CD4-positive, alpha-beta T cell treated with Interleukin-15 for 4 hours (primary cell): ENCODE results near the gene USP12.
"Not testable (repeated sequence)": the region's sequence is repeated elsewhere in the genome, so short reads cannot be mapped to it uniquely, and the experiment has no call there.

ENCODE experiments used
- DNase-seq: peaks from one replicate; pipeline ENCODE4 v3.0.0-alpha.2; 2020; ENCODE audit warnings: low spot score

The USP12 gene, protein sequence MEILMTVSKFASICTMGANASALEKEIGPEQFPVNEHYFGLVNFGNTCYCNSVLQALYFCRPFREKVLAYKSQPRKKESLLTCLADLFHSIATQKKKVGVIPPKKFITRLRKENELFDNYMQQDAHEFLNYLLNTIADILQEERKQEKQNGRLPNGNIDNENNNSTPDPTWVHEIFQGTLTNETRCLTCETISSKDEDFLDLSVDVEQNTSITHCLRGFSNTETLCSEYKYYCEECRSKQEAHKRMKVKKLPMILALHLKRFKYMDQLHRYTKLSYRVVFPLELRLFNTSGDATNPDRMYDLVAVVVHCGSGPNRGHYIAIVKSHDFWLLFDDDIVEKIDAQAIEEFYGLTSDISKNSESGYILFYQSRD

DNA sequence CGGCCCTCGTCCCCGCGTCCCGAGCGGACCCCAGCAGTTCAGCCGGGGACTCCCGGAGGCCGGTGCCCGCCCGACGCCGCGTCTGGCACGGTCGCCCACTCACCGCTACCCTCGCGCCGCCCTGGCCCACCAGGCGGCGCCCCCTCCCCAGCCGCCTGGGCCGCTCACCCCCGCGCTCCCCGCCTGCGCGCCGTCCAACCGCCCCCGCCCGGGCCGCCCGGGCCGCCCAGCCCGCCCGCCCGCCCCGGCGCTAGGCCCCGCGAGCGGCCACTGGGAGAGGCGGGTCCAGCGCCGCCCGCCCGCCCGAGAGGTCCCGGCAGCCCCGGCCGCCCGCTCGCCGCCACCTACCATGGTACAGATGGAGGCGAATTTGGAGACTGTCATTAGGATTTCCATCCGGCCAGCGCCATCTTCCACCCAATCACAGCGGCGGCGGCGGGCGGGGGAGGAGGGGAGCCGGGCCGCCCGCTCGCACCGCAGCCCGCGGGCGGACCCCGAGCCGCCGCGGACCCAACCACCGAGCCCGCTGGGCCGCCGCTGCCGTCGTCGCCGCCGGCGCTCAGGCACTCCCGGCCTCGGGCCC is at the start of gene USP12:
TSS of gene USP12 (minus strand) at position 568 of the 583 bp plus-strand sequence. CDS start at position 396, 172 bp downstream.
- no peak for DNase-seq

DNA sequence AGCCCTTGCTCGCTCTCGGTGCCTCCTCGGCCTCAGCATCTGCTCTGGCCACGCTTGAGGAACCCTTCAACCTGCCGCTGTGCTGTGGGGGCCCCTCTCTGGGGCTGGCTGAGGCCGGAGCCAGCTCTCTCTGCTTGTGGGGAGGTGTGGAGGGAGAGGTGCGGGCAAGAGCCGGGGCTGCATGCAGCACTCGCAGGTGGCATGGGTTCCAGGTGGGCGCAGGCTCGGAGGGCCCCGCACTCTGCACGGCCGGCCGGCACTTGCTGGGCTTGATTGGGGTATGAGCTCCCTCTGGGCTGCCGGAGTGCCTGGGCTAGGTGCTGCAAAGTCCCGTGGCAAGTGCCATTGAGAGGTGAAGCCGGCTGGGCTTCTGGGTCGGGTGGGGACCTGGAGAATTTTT is 48.0 kb upstream of the USP12 start:
- no peak for DNase-seq

DNA sequence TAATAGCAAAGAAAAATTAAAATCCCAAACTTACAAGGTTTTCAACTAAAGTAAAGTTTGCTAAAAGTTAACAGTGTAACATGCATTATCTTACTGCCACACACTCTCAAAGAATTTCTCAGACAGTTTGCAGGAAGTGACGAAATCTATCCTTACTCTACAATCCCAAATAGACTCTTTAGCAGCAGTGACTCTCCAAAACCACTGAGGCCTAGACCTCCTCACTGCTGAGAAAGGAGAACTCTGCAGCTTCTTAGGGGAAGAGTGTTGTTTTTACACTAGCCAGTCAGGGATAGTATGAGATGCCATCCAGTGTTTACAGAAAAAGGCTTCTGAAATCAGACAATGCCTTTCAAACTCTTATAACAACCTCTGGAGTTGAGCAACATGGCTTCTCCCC is 47.2 kb upstream of the USP12 start:
- DNase-seq: not testable (repeated sequence)

DNA sequence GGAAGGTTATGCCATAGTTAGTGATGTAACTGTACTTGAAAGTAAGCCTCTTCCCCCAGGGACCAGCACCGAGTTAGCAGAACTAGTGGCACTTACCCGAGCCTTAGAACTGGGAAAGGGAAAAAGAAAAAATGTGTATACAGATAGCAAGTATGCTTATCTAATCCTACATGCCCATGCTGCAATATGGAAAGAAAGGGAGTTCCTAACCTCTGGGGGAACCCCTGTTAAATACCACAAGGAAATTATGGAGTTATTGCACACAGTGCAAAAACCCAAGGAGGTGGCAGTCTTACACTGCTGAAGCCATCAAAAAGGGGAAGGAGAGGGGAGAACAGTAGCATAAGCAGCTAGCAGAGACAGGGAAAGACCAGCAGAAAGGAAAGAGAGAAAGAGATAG is 46.2 kb upstream of the USP12 start:
- DNase-seq: not testable (repeated sequence)

DNA sequence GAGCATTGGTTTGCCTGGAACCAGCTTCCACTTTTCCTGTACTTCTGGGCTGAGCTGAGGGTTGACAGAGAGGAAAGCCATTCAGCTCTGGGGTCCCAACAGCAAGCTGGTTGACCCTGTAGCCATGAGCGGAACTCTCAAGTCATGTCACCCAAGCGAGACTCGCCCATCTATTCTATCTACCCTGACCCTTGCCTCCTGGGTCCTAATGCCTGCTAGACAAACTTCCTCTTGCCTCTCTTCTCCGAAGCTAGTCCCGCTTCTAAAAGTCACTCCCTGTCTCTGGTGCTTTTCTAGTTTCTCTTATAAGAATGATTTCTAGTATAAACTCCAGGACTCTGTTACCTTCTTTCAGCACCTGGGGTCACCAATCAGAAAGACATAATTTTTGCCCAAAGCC is 41.8 kb upstream of the USP12 start:
- not testable (repeated sequence) for DNase-seq

DNA sequence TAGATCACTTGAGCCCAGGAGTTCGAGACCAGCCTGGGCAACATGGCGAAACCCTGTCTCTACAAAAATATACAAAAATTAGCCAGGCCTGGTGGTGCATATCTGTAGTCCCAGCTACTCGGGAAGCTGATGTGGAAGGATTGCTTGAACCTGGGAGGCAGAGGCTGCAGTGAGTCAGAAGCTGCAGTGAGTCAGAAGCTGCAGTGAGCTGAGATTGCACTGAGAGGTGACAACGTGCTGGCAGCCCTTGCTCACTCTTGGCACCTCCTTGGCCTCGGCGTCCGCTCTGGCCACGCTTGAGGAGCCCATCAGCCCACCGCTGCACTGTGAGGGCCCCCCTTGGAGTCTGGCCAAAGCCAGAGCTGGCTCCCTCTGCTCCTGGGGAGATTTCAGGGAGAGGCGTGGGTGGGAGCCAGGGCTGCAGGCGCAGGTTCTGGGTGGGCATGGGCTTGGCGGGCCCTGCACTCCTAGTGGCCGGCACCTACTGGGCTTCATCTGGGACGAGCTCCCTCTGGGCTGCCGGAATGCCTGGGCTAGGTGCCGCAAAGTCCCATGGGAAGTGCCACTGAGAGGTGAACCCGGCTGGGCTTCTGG is 40.3 kb upstream of the USP12 start:
- DNase-seq: no peak

DNA sequence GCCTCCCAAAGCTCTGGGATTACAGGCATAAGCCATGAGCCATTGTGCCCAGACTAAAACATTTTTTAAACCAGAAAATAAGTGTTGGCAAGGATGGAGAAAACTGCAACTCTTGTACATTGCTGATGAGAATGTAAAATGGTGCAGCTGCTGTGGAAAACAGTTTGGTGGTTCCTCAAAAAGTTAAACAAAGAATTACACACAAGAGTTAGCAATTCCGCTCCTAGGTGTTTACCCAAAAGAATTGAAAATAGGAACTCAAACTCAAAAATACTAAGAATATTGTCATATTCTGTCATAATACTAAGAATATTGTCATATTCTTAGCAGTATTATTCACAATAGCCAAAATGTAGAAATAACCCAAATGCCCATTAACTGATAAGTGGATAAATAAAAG is 39.7 kb upstream of the USP12 start:
- DNase-seq: no peak

DNA sequence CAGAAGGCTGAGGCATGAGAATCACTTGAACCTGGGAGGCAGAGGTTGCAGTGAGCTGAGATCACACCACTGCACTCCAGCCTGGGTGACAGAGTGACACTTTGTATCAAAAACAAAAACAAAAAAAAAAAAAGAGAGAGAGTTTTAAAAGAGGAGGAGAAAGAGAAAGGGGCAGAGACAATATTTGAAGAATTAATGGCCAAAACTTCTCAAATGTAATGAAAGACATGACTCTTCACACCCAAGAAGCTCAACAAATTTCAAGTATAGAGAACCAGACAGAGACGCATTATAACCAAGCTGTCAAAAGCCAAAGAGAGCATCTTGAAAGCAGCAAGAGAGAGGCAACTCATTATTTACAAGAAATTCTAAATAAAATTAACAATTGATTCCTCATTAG is 36.9 kb upstream of the USP12 start:
- no peak for DNase-seq

DNA sequence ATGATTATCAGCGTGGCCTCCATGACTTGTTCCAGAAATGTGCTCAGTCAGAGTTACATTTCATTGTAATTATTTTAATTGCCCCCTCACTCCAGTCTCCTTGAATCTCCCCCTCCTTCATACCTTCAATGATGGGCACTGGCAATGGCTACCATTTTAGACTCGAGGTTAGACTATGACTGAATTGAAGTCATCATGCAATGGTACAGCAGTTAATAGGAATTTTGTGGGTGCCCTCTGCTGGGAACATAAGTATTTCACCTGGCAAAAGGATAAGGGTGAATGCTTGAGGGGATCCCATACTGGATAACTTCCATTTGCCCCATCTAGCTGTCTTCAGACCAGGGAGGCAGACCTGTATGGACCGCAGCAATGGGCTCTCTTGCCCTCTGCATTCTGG is 32.2 kb upstream of the USP12 start:
- peak; percentile 5 for DNase-seq

DNA sequence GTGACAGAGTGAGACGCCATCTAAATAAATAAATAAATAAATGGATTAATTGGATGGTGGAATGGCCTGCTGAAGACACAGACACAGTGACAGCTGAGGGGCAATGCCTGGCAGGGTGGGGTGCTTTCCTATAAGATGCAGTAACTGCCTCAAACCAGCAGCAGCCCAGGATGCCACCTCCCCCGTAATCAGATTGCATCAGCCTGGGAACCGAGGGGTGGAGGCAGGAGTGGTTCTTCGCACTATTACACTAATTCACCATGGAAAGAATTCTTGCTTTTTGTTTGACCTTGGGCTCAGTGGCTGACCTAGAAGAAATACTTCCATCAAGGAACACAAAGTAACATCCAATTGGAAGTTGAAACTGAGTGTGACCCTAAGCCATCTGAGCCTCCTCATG is 31.6 kb upstream of the USP12 start:
- no peak for DNase-seq

DNA sequence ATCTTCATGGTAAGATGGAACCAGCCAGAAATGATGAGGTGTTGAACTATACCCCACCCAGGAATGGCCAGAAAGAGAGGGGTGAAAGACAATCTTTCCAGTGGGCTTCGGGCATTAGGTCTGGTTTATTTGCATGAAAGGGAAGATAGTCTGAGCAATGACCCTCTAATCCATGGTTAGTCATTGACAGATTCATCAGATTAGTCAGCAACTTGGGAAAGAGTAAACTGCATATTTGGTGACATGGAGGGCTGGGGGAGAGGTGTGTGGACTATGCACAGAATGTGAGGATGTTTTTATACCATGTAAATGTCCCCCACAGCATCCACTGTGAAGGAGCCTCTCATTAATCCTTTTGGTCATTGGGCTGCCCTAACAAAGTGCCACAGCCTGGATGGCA is 30.1 kb upstream of the USP12 start:
- DNase-seq: no peak

DNA sequence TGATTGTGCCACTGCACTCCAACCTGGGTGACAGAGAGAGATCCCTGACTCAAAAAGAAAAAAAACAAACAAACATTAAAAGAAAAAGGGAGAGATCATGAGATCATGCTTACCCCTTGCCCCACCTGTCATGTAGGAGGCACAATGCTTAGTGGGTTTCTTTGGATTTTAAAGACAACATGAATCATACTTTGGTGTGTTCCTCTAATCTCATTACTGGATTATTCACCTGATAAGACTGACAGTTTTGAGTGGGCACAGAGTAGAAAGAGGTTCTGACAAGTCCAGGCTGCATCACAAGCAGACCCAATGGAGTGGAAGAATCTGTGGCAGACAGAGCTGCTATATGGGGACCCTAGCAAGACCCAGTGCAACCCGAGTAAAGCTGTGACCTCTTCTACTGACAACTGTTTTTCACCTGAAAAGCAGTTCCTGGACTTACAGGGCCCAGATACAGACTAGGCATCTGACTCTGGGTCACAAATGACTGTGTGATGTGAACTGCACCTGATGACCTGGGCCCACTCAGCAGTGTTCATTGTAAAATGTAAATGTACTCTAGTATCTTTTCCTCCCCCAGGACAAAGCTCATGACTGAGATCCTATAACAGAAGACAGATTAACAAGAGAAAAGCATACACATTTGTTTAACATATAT is 28.9 kb upstream of the USP12 start:
- no peak for DNase-seq

DNA sequence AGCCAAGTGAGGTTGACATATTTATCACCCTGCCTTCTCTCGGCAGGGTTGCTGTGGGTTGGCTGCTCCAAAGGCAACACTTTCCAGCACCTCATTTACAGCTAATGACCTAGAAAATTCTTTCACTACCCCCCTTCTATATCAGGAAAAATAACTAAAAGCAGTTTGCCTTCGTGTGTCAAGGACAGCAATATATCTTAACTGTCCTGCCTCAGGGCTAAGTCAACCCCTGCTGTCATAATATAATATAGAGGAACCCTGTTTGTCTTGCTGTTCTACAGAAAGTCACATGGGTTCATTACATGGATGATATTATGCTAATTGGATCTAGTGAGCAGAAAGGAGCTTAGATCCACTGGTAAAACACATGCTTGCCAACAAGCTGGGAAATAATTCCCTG is 28.1 kb upstream of the USP12 start:
- no peak for DNase-seq

DNA sequence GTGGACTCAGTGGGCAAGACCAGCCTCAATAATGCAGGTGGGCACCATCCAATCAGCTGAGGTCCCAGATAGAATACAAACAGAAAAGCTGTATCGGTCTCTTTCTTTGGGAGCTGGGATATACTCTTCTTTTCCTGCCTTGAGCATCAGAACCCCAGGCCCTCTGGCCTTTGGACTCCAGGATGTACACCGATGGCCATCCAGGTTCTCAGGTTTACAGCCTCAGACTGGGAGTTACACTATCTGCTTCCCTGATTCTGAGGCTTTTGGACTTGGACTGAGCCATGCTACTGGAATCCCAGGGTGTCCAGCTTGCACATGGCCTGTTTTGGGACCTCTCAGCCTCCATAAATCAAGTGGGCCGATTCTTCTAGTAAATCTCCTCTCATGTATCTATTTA is 27.6 kb upstream of the USP12 start:
- DNase-seq: no peak

DNA sequence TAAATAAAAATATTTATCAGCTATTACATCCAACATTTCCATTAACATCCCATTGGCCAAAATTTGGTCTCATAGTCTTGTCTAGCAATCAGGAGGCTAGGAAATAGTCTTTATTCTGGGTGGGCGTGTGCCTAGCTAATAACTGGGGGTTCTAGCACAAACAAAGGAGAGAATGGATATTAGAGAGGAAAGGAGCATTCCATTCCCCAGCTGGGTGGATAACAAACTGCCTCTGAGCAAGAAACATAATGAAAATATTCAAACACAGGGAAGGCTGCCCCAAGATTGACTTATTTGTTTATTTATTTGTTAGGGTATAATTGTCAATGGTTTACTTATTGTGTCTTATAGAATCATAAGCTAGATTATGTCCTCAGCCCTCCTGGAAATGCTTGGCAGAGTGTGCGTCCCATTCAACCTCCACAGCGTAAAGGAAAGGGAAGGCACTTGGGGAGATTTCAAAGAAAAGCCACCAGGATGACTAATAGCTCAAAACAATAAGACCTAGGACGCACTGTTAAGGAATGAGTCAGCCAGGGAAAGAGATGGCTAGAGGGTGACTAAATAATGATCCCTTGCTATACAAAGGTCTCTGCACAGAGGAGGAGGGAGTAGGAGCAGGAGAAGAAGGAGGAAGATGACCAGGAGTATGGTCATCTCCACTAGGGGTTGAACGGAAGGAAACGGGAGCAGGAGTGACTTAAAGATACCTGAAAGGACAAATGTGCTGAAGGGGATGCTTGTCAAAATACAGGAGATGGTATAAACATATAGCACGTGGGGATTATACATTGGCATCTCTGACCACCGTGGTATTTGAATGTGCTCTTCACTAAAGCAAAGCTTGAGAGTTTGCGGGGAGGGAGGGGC is 23.5 kb upstream of the USP12 start:
- no peak for DNase-seq

DNA sequence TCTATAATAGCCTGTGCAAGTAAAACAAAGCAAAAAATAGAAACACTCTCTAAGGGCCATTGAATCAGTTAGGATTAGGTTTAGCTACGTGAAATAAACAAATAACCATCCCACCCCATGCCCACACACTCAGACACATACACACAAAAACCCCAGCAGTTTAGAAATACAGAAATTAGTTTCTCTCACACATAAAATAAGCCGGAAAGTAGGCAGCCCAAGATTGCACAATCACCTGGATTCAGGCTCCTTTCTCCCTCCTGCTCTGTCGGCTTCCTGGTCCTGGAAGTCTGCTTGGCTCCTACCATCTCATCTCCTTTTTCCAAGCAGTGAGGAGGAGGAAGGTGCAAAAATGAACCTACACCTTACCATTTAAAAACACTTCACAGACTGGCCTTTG is 22.6 kb upstream of the USP12 start:
- no peak for DNase-seq

DNA sequence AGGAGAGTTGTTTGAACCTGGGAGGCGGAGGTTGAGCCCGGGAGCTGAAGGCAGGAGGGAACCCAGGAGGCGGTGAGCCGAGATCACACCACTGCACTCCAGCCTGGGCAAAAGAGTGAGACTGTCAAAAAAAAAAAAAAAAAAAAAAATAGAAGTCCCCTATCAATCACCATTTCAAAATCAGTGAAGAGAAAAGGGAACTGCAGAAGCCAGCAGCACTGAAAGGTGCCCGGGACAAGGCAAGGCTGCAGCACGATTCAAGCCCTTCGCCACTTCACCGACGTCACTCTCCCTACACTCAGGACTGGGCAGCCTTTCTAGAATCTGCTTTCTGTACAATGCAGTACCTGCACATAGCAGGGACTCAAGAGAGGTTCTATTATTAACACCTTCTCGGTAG is 21.9 kb upstream of the USP12 start:
- no peak for DNase-seq

DNA sequence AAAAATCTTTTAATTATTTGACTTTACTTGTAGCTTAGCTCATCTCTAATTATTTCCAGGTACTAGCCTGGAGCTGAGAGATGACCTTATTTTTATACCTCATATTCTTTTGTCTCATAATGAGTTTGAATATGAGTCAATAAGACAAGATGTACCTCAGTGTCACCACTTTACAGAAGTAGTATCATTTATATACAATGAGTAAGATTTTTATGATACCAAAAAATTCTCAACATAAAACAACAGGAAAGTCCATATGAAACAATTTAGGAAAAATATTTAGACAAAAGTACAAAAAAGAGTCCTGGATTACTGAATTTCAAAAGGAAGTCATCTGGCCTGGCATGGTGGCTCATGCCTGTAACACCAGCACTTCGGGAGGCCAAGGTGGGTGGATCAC is 21.4 kb upstream of the USP12 start:
- no peak for DNase-seq

DNA sequence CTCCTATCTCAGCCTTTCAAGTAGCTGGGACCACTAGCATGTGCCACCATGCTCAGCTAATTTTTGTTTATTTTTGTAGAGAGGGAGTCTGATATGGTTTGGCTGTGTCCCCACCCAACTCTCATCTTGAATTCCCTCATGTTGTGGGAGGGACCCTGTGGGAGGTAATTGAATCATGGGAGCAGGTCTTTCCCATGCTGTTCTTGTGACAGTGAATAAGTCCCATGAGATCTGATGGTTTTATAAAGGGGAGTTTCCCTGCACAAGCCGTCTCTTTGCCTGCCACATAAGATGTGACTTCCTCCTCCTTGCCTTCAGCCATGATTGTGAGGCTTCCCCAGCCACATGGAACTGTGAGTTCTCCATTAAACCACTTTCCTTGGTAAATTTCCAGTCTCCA is 20.8 kb upstream of the USP12 start:
- DNase-seq: not testable (repeated sequence)

DNA sequence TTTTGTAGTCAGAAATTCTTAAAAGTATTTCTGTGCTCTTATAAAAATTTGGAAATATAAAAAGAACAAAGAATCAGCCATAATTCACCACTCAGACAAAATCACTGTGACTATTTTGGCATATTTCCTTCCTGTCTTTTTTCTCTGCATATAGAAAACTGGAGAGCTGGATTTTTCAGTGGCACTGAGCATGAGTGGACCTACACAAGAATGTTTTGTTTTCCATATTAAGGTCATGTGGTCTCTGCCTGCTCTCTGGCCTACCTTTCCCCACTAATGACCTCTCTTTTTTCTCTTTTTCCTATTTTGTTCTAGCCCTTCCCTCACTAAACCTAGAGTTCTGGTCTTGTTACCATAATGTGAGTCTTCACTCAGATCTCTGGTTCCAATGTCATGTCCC is 17.6 kb upstream of the USP12 start:
- no peak for DNase-seq

DNA sequence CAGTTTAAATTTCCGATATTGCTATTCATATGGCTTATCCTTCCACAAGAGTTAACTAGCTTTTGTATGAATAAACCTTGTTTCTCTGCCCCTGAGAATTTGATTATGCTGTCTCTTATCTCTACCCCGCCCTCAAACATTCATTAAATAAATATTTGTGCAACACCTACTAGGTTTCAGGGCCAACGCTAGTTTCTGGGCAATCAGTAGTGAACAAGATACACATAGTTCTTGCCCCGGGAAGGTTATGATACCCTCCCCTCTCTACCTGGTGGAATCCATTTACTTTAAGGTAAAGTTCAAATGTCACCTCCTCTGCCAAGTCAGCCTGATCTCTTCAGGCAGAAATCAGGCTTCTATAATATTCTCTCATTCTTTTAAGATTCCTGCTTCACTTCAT is 16.6 kb upstream of the USP12 start:
- no peak for DNase-seq

DNA sequence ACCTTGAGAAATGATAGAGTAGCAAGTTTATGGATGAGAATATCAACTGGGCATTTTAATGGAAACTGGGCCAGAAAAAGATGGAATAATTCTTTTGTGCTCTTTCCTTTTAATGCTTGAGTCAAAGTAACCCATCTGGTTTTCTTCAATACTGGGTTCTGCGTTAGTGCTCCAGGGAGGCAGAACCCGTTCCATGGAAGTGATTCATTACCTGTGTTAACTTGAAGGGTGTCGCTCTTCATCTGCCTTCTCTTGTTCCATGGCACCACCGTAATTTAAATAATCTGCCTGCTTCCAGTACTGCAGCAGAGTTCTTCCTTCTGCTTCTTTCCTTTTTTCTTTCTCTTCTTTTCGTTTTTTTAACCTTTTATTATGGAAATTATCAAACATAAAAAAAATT is 14.7 kb upstream of the USP12 start:
- DNase-seq: no peak
